GM23248 (cell line): ENCODE measurements around the gene UPK3BL1. TPM values are rescaled to one million over a fixed set of nuclear protein-coding genes. Genes with fewer than 3 reads are reported as not detected.
"Not testable (repeated sequence)": the region's sequence is repeated elsewhere in the genome, so short reads cannot be mapped to it uniquely, and the experiment has no call there.

Source experiments
- DNase-seq: peaks from one replicate; pipeline ENCODE4 v3.0.0-alpha.2; 2015
- H2AFZ ChIP-seq: fragments of 200-600 bp; sonication (generic); 2 replicates; pipeline ENCODE4 v1.6.1; 2016; ENCODE audit warnings: antibody characterized with exemption
- H3F3A ChIP-seq: fragments of 200-600 bp; sonication (generic); 2 replicates; pipeline ENCODE4 v1.6.1; 2016; ENCODE audit warnings: mild to moderate bottlenecking, antibody characterized with exemption, mixed run types; ENCODE audit not compliant: insufficient read depth
- H3K27ac ChIP-seq: fragments of 200-600 bp; sonication (generic); 2 replicates; pipeline ENCODE4 v1.5.1; 2016; ENCODE audit warnings: mild to moderate bottlenecking
- H3K27me3 ChIP-seq: fragments of 200-600 bp; sonication (generic); replicated peaks from 2 replicates; pipeline ENCODE4 v1.6.1; 2016; ENCODE audit warnings: mild to moderate bottlenecking; ENCODE audit not compliant: insufficient read depth
- H3K36me3 ChIP-seq: fragments of 200-600 bp; sonication (generic); 2 replicates; pipeline ENCODE4 v1.6.1; 2016; ENCODE audit warnings: low read depth, mild to moderate bottlenecking
- H3K4me1 ChIP-seq: fragments of 200-600 bp; sonication (generic); 2 replicates; pipeline ENCODE4 v1.6.1; 2016; ENCODE audit warnings: mild to moderate bottlenecking; ENCODE audit not compliant: insufficient read depth
- H3K4me2 ChIP-seq: fragments of 200-600 bp; sonication (generic); one replicate; pipeline ENCODE4 v1.6.1; 2016; ENCODE audit warnings: mild to moderate bottlenecking; ENCODE audit not compliant: unreplicated experiment
- H3K4me3 ChIP-seq: fragments of 200-600 bp; sonication (generic); 2 replicates; pipeline ENCODE4 v1.5.1; 2016; ENCODE audit warnings: mild to moderate bottlenecking
- H3K79me2 ChIP-seq: fragments of 200-600 bp; sonication (generic); 2 replicates; pipeline ENCODE4 v1.6.1; 2016; ENCODE audit warnings: mild to moderate bottlenecking; ENCODE audit not compliant: insufficient read depth
- H3K9ac ChIP-seq: fragments of 200-600 bp; sonication (generic); 2 replicates; pipeline ENCODE4 v1.6.1; 2016; ENCODE audit warnings: mild to moderate bottlenecking
- H3K9me2 ChIP-seq: fragments of 200-600 bp; sonication (generic); 2 replicates; pipeline ENCODE4 v1.6.1; 2016; ENCODE audit warnings: mixed run types, mild to moderate bottlenecking, moderate library complexity; ENCODE audit not compliant: insufficient read depth
- H3K9me3 ChIP-seq: fragments of 200-600 bp; sonication (generic); one replicate; pipeline ENCODE4 v1.6.1; 2017; ENCODE audit warnings: low read depth
- H4K20me1 ChIP-seq: fragments of 200-600 bp; sonication (generic); 2 replicates; pipeline ENCODE4 v1.6.0; 2016; ENCODE audit not compliant: insufficient read depth
- WGBS, 2 experiments: methylation state at CpG; one replicate each; pipeline ENCODE4 v1.1.6; 2015 to 2017; ENCODE audit warnings: low lambda C conversion rate in 2 of 2, low coverage in 1 of 2; ENCODE audit errors: missing lambda C conversion rate in 2 of 2; 5-methylcytosine and 5-hydroxymethylcytosine counted together
- in situ Hi-C: fragments of 300-500 bp; cut with MboI; formaldehyde crosslinking; loops from 2 replicates; pipeline ENCODE4 v1.15.0; 2020
- polyA plus RNA-seq: library from polyadenylated mRNA; unstranded; fragments of >200 nt; fragmentation: Nextera tagmentation; extraction: Ambion mirVana; gene quantifications from 2 replicates; pipeline ENCODE4 v1.2.1, GENCODE V29; 2016
- small RNA-seq: library from RNA; depleted of rRNA; stranded (forward); fragments of <200 nt; gene quantifications from one replicate; pipeline ENCODE3, GENCODE V24; 2014; ENCODE audit warnings: low read depth, low replicate concordance
- total RNA-seq: library from RNA; depleted of rRNA; stranded (reverse); fragments of >200 nt; shearing (Covaris generic); gene quantifications from 2 replicates; pipeline ENCODE4 v1.2.3, GENCODE V29; 2014; rRNA removed

The UPK3BL1 gene
- total and polyA plus RNA-seq, 2 experiments from 2014 or later: 7.8 to 10.8 TPM

DNA sequence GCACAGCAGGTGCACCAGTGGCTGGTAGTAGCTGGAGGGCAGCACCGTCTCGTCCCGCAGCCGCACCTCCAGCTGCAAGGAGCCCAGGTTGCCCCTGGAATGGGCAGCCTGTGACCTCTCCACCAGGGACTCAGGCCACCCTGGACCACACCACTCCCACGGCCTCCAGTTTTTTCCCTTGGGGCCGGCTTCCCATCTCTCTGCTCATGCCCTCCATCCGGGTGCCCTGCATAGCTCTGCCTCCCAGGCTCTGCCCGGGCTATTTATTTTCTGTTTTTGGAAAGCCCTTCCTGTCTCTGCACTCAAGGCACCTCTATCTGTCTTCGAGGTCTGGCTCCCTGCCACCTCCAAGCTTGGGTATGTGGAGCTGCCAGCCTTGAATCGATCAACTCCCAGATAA is 46.6 kb downstream of the UPK3BL1 start:
- H3K4me1 ChIP-seq, H3K36me3 ChIP-seq, H3K9me3 ChIP-seq, DNase-seq, H3K79me2 ChIP-seq, H3K9me2 ChIP-seq, in situ Hi-C loops, H3F3A ChIP-seq, H3K4me2 ChIP-seq, H3K27me3 ChIP-seq, H3K4me3 ChIP-seq, H2AFZ ChIP-seq, H3K27ac ChIP-seq, H3K9ac ChIP-seq, H4K20me1 ChIP-seq: not testable (repeated sequence)
- 50% methylated on average over 3 of the region's 10 CpGs; no CpG with 5 or more reads in 1 of the 2 experiments for WGBS, 2 experiments

GRCh38 chr7:102593637-102594334 is 48.8 kb downstream of the UPK3BL1 start:
- H3K4me3 ChIP-seq, H3K27me3 ChIP-seq, H3K4me2 ChIP-seq, H3K4me1 ChIP-seq, H3K27ac ChIP-seq, H3K36me3 ChIP-seq, H3K9ac ChIP-seq, DNase-seq, H3F3A ChIP-seq, H3K79me2 ChIP-seq, H4K20me1 ChIP-seq, in situ Hi-C loops, H3K9me3 ChIP-seq, H2AFZ ChIP-seq, H3K9me2 ChIP-seq: not testable (repeated sequence)
- no CpG with 5 or more reads among the region's 68 CpGs for WGBS, 2 experiments

- H3K4me1 ChIP-seq, DNase-seq, H3K9ac ChIP-seq, H3K9me3 ChIP-seq, H2AFZ ChIP-seq, H3K27ac ChIP-seq, H3K9me2 ChIP-seq, H3K36me3 ChIP-seq, H3K4me2 ChIP-seq, H3K79me2 ChIP-seq, H4K20me1 ChIP-seq, in situ Hi-C loops, H3K4me3 ChIP-seq, H3K27me3 ChIP-seq, H3F3A ChIP-seq: not testable (repeated sequence)
- WGBS, 2 experiments: 27 to 39% methylated on average over 3 to 9 of the region's 26 CpGs
Measured at GRCh38 chr7:102592477-102593019, 50.0 kb downstream of the UPK3BL1 start.

DNA sequence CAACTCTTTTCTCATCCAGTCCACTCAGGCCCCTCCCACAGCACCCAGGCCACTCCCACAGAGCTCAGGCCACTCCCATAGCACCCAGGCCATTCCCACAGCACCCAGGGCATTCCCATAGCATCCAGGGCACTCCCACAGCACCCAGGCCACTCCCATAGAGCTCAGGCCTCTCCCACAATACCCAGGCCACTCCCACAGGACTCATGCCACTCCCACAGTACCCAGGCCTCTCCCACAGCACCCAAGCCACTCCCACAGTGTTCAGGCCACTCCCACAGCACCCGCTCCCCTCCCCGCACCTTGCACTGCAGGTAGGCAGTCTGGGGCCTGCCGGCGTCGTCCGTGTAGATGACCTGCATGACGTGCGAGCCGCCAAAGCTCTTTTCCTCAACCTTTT is 52.7 kb downstream of the UPK3BL1 start:
- WGBS, 2 experiments: no CpG with 5 or more reads among the region's 9 CpGs
- in situ Hi-C loops: not testable (repeated sequence)

More for the DNA sequence above, 52.7 kb downstream of the UPK3BL1 start:
- H3F3A ChIP-seq, H3K4me3 ChIP-seq, H3K79me2 ChIP-seq, H3K9ac ChIP-seq, H2AFZ ChIP-seq, H3K4me2 ChIP-seq, H3K4me1 ChIP-seq, DNase-seq, H3K27ac ChIP-seq, H3K9me2 ChIP-seq, H4K20me1 ChIP-seq, H3K9me3 ChIP-seq, H3K36me3 ChIP-seq, H3K27me3 ChIP-seq: not testable (repeated sequence)

Small RNA genes lying within 50 kb of the gene (small RNA-seq; reads per million reads assigned to genes)
- gene AC105052.3: not detected
- not detected for gene UPK3BL1

Other genes with a start within 250 kb of the UPK3BL1 start
- 14.8 and 17.3 TPM in 2 replicates for gene PRKRIP1, start 246.4 kb downstream of the UPK3BL1 start, total RNA-seq
- 19.1 and 20.3 TPM in 2 replicates for gene PRKRIP1, start 246.4 kb downstream of the UPK3BL1 start, polyA plus RNA-seq
- gene ORAI2, start 209.2 kb downstream of the UPK3BL1 start, total RNA-seq: 42.2 and 47.6 TPM in 2 replicates
- gene ORAI2, start 209.2 kb downstream of the UPK3BL1 start, polyA plus RNA-seq: 30.3 and 32.6 TPM in 2 replicates
- gene ALKBH4, start 177.9 kb downstream of the UPK3BL1 start, total RNA-seq: 16.3 and 17.8 TPM in 2 replicates
- 11.8 and 13.9 TPM in 2 replicates for gene ALKBH4, start 177.9 kb downstream of the UPK3BL1 start, polyA plus RNA-seq
- 18.3 and 21.8 TPM in 2 replicates for gene LRWD1, start 177.8 kb downstream of the UPK3BL1 start, total RNA-seq
- 15.3 and 16.2 TPM in 2 replicates for gene LRWD1, start 177.8 kb downstream of the UPK3BL1 start, polyA plus RNA-seq
- gene POLR2J, start 163.9 kb downstream of the UPK3BL1 start, total RNA-seq: 11.3 and 15.5 TPM in 2 replicates
- 75.4 and 77.7 TPM in 2 replicates for gene POLR2J, start 163.9 kb downstream of the UPK3BL1 start, polyA plus RNA-seq
- gene RASA4B, start 125.0 kb downstream of the UPK3BL1 start, total RNA-seq: 0.13 and 1.1 TPM in 2 replicates
- gene RASA4B, start 125.0 kb downstream of the UPK3BL1 start, polyA plus RNA-seq: 0.72 and 1.0 TPM in 2 replicates
- gene UPK3BL2, start 99.1 kb downstream of the UPK3BL1 start, total RNA-seq: 1.6 TPM in 1 of 2 replicates, not detected in the other
- gene UPK3BL2, start 99.1 kb downstream of the UPK3BL1 start, polyA plus RNA-seq: 0.39 and 0.83 TPM in 2 replicates
- gene SPDYE2, start 91.6 kb downstream of the UPK3BL1 start, total RNA-seq: not detected in 2 replicates
- 0.20 and 0.59 TPM in 2 replicates for gene SPDYE2, start 91.6 kb downstream of the UPK3BL1 start, polyA plus RNA-seq
- gene POLR2J3, start 70.2 kb downstream of the UPK3BL1 start, total RNA-seq: 2.9 and 6.3 TPM in 2 replicates
- 61.2 and 69.8 TPM in 2 replicates for gene POLR2J3, start 70.2 kb downstream of the UPK3BL1 start, polyA plus RNA-seq
- 1.7 and 8.9 TPM in 2 replicates for gene RASA4, start 26.0 kb downstream of the UPK3BL1 start, total RNA-seq
- gene RASA4, start 26.0 kb downstream of the UPK3BL1 start, polyA plus RNA-seq: 1.2 and 2.3 TPM in 2 replicates
- not detected in 2 replicates for gene SPDYE2B, start 7.5 kb upstream of the UPK3BL1 start, total RNA-seq
- 0.20 TPM in 1 of 2 replicates, not detected in the other for gene SPDYE2B, start 7.5 kb upstream of the UPK3BL1 start, polyA plus RNA-seq
- 0.43 and 0.51 TPM in 2 replicates for gene POLR2J2, start 28.9 kb upstream of the UPK3BL1 start, total RNA-seq
- gene POLR2J2, start 28.9 kb upstream of the UPK3BL1 start, polyA plus RNA-seq: 1.1 and 2.0 TPM in 2 replicates
- gene FAM185A, start 106.2 kb upstream of the UPK3BL1 start, total RNA-seq: 2.9 and 10.7 TPM in 2 replicates
- gene FAM185A, start 106.2 kb upstream of the UPK3BL1 start, polyA plus RNA-seq: 3.7 and 5.0 TPM in 2 replicates